Stimulated activated CD8-positive, alpha-beta memory T cell treated with anti-CD3 and anti-CD28 coated beads, Interleukin-7, amount 100 ng/mL, for 1 hour (primary cell): ENCODE results near the gene ZNF70.

Experiments
- DNase-seq, 2 donors: peaks; one replicate each; pipeline ENCODE4 v3.0.0-alpha.2; 2020; ENCODE audit warnings: low read depth in 2 of 2

Gene ZNF70

GRCh38 chr22:23750714-23751440, at the start of gene ZNF70:
TSS of gene ZNF70 (minus strand) at chr22:23751112. CDS start at chr22:23745140, 5,972 bp downstream.
- peak; percentile 65 to 68 for DNase-seq

GRCh38 chr22:23796461-23796860, 45.5 kb upstream of the ZNF70 start:
- no peak for DNase-seq

GRCh38 chr22:23793326-23793725, 42.4 kb upstream of the ZNF70 start:
- no peak for DNase-seq

GRCh38 chr22:23791738-23792645, 41.1 kb upstream of the ZNF70 start:
- no peak for DNase-seq

GRCh38 chr22:23790819-23791737, 40.2 kb upstream of the ZNF70 start:
- no peak for DNase-seq

- DNase-seq = no peak
Observed at GRCh38 chr22:23789638-23790037, 38.7 kb upstream of the ZNF70 start.

- no peak for DNase-seq
Observed at GRCh38 chr22:23789121-23789520, 38.2 kb upstream of the ZNF70 start.

- DNase-seq = no peak
Observed at GRCh38 chr22:23787910-23788309, 37.0 kb upstream of the ZNF70 start.

GRCh38 chr22:23787600-23787896, 36.6 kb upstream of the ZNF70 start:
- DNase-seq = no peak

GRCh38 chr22:23786752-23787599, 36.1 kb upstream of the ZNF70 start, which contains the start of gene SMARCB1:
TSS of gene SMARCB1 (plus strand) at chr22:23786966. CDS start at chr22:23787170, 204 bp downstream.
- DNase-seq = peak; percentile 80 to 89

- no peak for DNase-seq
Observed at GRCh38 chr22:23786261-23786710, 35.4 kb upstream of the ZNF70 start.

- no peak for DNase-seq
Observed at GRCh38 chr22:23784215-23784732, 33.4 kb upstream of the ZNF70 start.

- DNase-seq = no peak
Observed at GRCh38 chr22:23783265-23784150, 32.6 kb upstream of the ZNF70 start.

GRCh38 chr22:23782703-23783102, 31.8 kb upstream of the ZNF70 start:
- no peak for DNase-seq

GRCh38 chr22:23782252-23782651, 31.3 kb upstream of the ZNF70 start:
- no peak for DNase-seq

GRCh38 chr22:23781511-23782183, 30.7 kb upstream of the ZNF70 start:
- DNase-seq = no peak

GRCh38 chr22:23781065-23781464, 30.2 kb upstream of the ZNF70 start:
- no peak for DNase-seq

- DNase-seq = no peak
Observed at GRCh38 chr22:23780146-23780748, 29.3 kb upstream of the ZNF70 start.

GRCh38 chr22:23779731-23780130, 28.8 kb upstream of the ZNF70 start:
- no peak for DNase-seq
